ENCODE data around the gene XIRP1.
A peak's percentile ranks its signal among the peaks of the same experiment; 100 is the strongest.

Gene XIRP1

DNA sequence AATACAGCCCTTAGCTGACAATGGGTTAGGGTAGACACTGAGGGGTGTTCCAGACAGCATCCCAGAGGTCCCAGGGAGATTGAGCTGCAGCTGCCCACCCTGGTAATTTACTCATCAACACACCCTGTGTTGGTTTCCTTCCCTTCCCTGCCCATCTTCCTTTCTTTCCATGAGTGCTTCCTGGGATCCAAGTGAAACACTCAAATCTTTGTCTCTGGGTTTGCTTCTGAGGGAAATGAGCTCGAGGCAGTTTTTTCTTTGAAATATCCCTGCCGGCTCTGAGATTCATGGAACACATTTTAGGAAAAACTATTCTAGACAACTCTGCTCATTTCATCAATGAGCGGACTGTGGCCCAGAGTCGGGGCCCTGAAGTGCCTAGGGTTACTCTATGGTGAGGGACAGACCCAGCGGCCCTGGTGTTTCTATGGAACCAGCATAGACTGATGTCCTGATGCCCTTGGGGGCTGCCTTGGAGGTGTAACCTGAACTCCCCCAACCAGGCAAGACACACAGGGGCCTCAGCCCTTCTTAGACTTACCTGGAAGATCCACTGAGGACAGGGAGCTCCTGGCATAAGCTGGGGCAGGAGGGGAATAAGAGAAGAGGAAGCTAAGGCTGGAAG is 24.1 kb downstream of the XIRP1 start:
- DNase-seq (ENCODE audit: low read depth, low spot score), result no peak

- no peak for DNase-seq (ENCODE audit: low read depth, low spot score)
These were observed 25.4 kb downstream of the XIRP1 start for GRCh38 chr3:39166932-39167532.

- no peak for DNase-seq (ENCODE audit: low read depth, low spot score)
These were observed 26.2 kb downstream of the XIRP1 start for GRCh38 chr3:39166134-39166710.

DNA sequence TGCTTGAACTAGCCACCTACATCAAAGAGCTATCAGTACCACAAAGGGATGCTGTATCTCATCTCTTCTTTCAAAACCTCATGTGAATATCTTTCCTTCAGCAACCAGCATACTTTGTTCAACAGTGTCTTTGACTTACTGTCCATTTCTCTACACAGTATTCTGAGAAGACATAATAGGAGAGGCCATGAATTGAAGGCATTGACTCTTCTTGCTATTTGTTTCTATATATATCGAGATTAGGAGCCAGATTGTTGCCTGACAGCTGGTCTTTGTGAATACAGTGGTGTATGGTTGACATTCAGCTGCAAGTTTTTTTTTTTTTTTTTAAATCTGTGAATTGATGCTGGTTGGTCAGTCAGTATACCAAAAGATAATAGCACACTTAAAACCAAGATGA is 26.9 kb downstream of the XIRP1 start:
- DNase-seq (ENCODE audit: low read depth, low spot score), result no peak

DNA sequence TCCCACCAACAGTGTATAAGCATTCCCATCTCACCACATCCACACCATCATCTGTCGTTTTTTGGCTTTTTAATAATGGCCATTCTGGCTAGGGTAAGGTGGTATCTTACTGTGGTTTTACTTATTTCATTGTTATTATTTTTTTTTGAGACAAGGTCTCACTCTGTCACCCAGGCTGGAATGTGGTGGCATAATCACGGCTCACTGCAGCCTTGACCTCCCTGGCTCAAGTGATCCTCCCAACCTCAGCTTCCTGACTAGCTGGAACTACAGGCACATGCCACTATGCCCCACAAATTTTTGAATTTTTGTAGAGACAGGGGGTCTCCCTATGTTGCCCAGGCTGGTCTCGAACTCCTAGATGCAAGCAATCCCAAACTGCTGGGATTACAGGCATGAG is 28.0 kb downstream of the XIRP1 start:
- no peak for DNase-seq (ENCODE audit: low read depth, low spot score)

GRCh38 chr3:39158148-39158715 is 34.2 kb downstream of the XIRP1 start:
- DNase-seq (ENCODE audit: low read depth, low spot score), result no peak

DNA sequence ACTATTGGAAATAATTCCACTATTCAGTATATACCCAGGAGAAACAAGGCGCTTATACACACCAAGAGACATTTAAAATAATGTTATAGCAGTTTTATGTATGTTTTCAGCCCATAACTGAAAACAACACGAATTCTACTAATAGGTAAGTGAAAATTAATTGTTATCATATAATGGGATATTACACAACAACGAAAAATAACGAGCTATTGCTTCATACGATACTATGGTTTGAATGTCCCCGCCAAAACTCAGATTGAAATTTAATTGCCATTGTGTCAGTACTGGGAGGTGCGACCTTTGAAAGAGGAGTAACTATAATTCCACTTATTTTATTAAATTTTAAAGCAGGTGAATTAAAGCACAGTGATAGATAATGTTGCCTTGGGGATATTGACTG is 35.0 kb downstream of the XIRP1 start:
- DNase-seq (ENCODE audit: low read depth, low spot score), result no peak

GRCh38 chr3:39156421-39156820 is 36.0 kb downstream of the XIRP1 start:
- DNase-seq (ENCODE audit: low read depth, low spot score), result no peak

- DNase-seq (ENCODE audit: low read depth, low spot score), result no peak
These were observed 37.9 kb downstream of the XIRP1 start for GRCh38 chr3:39154280-39155021.

GRCh38 chr3:39153977-39154279 is 38.5 kb downstream of the XIRP1 start:
- no peak for DNase-seq (ENCODE audit: low read depth, low spot score)

- DNase-seq (ENCODE audit: low read depth, low spot score), result no peak
These were observed 41.4 kb downstream of the XIRP1 start for GRCh38 chr3:39150803-39151631.

GRCh38 chr3:39150148-39150802 is 42.1 kb downstream of the XIRP1 start:
- DNase-seq (ENCODE audit: low read depth, low spot score), result no peak

DNA sequence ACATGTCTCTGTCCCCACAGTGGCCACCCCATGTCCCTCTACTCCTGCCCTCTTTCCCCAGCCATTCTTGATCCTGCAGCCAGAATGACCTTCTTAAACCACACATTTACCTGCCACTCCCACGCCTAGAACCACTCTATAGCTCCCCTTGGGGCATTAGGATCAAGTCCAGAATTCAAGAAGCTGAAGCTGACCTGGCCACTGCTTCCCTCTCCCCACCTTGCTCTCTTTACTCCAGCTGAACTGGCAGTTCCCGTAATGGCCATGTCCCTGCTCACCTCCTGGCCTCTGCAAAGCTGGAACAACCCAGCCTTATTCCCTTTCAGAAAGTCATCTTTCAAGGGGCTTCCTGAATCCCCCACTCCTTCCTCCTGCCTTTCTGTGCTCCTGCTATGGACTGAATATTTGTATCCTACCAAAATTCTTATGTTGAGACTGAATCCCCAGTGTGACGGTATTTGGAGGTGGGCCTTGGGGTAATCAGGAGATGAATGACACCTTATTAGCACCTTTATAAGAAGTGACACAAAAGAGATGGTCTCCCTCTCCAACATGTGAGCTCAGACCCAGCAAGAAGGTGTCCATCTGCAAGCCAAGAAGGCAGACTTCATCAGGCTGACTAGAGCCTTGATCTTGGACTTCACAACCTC is 42.8 kb downstream of the XIRP1 start:
- DNase-seq (ENCODE audit: low read depth, low spot score), result no peak

- no peak for DNase-seq (ENCODE audit: low read depth, low spot score)
These were observed 43.3 kb downstream of the XIRP1 start for GRCh38 chr3:39149059-39149455.

GRCh38 chr3:39148435-39149058 is 43.8 kb downstream of the XIRP1 start:
- DNase-seq (ENCODE audit: low read depth, low spot score), result no peak

DNA sequence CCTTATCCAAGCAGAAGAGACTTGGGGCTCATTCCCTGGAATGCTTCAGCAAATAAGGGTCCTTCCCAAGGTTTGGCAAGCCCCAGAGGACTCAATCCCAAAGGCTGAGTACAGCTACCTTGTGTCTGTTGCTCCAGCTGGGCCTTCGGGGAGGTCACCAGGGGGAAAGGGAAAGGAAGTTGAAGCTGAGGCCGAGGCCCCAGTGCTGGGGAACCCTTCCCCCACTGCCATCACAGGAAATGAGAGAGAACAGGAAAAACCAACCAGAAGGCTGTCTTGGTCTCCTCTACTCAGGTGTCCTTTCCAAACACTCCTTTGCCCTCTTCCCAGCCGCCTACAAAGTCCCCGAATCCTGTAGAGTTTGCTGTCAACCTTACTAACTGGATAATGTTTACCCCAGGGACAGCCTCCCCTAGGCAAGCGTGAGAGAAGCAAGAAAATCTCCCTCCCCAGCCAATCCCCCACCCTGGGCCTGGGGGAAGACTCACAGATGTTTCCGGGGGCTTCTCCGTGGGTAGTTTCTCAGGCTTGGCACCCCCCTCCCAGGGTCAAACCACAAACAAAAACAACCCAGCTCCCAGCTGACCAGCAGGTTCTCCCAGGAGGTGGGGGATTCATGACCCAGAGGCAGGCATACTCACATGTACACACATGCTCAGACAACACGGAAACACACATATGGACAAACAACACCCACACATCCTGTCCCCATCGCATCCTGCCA is 44.5 kb downstream of the XIRP1 start:
- no peak for DNase-seq (ENCODE audit: low read depth, low spot score)

GRCh38 chr3:39146611-39147591 is 45.5 kb downstream of the XIRP1 start:
- peak; percentile 44 for DNase-seq (ENCODE audit: low read depth, low spot score)

DNA sequence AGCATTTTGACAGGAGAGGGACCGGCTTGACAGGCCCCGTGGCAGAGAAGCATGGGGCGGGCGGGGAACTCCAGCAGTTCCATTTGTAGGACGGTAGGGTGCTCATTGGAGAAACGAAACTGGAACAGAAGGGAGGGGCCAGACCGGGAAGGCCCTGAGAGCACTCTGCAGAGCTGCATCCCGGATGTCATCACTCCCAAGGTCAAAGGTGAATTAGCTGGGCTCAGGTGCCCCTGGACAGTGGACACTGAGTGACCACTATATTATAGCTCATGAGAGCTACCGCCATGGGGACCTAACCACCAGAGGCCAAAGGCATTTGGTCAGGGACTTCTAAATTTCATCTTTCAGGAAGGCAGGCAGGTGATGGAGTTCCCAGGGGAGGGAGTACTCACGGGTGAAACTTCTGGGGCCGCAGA is 46.3 kb downstream of the XIRP1 start:
- no peak for DNase-seq (ENCODE audit: low read depth, low spot score)

Measured in activated naive CD8-positive, alpha-beta T cell treated with anti-CD3 and anti-CD28 coated beads, Interleukin-2, amount 50 U/mL, for 16 hours (primary cell).